Heart right ventricle (tissue), 16 donors: ENCODE results near the gene PXN. TPM values are rescaled to one million over a fixed set of nuclear protein-coding genes. Genes with fewer than 3 reads are reported as not detected.

ENCODE experiments used
- ATAC-seq, 8 donors: fragments of 200-7000 bp; cut with Tn5 transposase; one replicate each; pipeline ENCODE4 v1.9.1; 2020; ENCODE audit warnings: mild to moderate bottlenecking in 8 of 8, moderate library complexity in 8 of 8, moderate number of reproducible peaks in 1 of 8
- DNase-seq, 2 donors: peaks; one replicate each; pipeline ENCODE4 v3.0.0-alpha.2; 2020
- H3K27ac ChIP-seq, 10 donors: fragments of 200-600 bp; sonication (generic) in 2 of 10; one replicate each; pipeline versions ENCODE4 v1.5.0 to v1.8.0; 2020 to 2022; ENCODE audit warnings: mild to moderate bottlenecking in 3 of 10
- H3K27me3 ChIP-seq, 7 donors: fragments of 200-600 bp; one replicate each; pipeline ENCODE4 v1.8.0; 2021 to 2022; ENCODE audit warnings: mild to moderate bottlenecking in 2 of 7
- H3K36me3 ChIP-seq, 9 donors: fragments of 200-600 bp; sonication (generic) in 1 of 9; one replicate each; pipeline versions ENCODE4 v1.5.0 to v1.8.0; 2020 to 2022; ENCODE audit warnings: mild to moderate bottlenecking in 2 of 9
- H3K4me1 ChIP-seq, 9 donors: fragments of 200-600 bp; sonication (generic) in 1 of 9; one replicate each; pipeline versions ENCODE4 v1.5.0 to v1.8.0; 2020 to 2022; ENCODE audit warnings: mild to moderate bottlenecking in 4 of 9
- H3K4me3 ChIP-seq, 10 donors: fragments of 200-600 bp; sonication (generic) in 2 of 10; one replicate each; pipeline versions ENCODE4 v1.5.0 to v1.8.0; 2020 to 2022; ENCODE audit warnings: mild to moderate bottlenecking in 7 of 10, moderate library complexity in 2 of 10
- H3K9me3 ChIP-seq, 11 donors: fragments of 200-600 bp in 10 of 11; sonication (generic) in 2 of 11; one replicate each; pipeline versions ENCODE4 v1.5.0 to v1.8.0; 2013 to 2022; ENCODE audit warnings: mild to moderate bottlenecking in 2 of 11, control low read depth in 1 of 11, moderate library complexity in 1 of 11
- WGBS, 2 donors: extraction: QIAGEN DNeasy Blood & Tissue Kit; methylation state at CpG; one replicate each; pipeline ENCODE4 v1.1.7; 2013; ENCODE audit warnings: inconsistent platforms in 1 of 2; 5-methylcytosine and 5-hydroxymethylcytosine counted together
- intact Hi-C, 10 donors: fragments of 100-400 bp; cut with DNase I; formaldehyde crosslinking; loops; one replicate each; pipeline versions ENCODE4 v1.11.1 to v1.14.2; 2022
- polyA plus RNA-seq, 2 donors: library from polyadenylated mRNA; stranded (reverse); fragments of 200-250 nt; gene quantifications; one replicate each; pipeline ENCODE4 v1.2.3, GENCODE V29; 2013
- total RNA-seq, 10 donors: library from RNA; stranded (reverse); fragmentation: NEBNext Ultra II Directional in 3 of 10; extraction: Animal tissue kit (Norgen Biotek cat#: 25700) in 3 of 10; gene quantifications; one replicate each; pipeline versions ENCODE4 v1.2.1 to v1.2.4, GENCODE V29; 2021 to 2023
- TF ChIP-seq, protein P1 (sequence below), 9 donors: fragments of 200-600 bp; sonication (generic) in 2 of 9; IDR thresholded peaks; one replicate each; pipeline versions ENCODE4 v1.5.0 to v1.8.0; 2021 to 2022; ENCODE audit warnings: antibody characterized with exemption in 9 of 9, mild to moderate bottlenecking in 5 of 9, moderate library complexity in 1 of 9
- donor health status: Arrhythmogenic right ventricular cardiomyopathy.
- donor health status: ischemic (EF 13 %, LVEDD 7.1; RV severe dilation, severe dysfunction).
- donor health status: healthy with polysubstance abuse.
- donor health status: DM: no; HTN: yes; CAD: no.
- donor health status: DM: no; HTN: no; CAD: no.
- donor health status: ischemic (EF 25% LVEDD 6.9; RV normal size, moderate dysfunction).
- donor health status: ischemic (EF 25% LVEDD 5.7; RV mildly dilated, moderate dysfunction).
- donor health status: healthy.
- donor health status: DM: yes; HTN: yes; CAD: no.
- donor health status: Ischemic cardiomyopathy.
- donor health status: ischemic (EF 35%, LVEDD 5.7; RV mildly dilated, moderate dysfunction).
- donor health status: nonischemic (EF 11% LVEDD 7.7; RV severe dilation, severe dysfunction).
- donor health status: DM: yes; HTN: yes; CAD: no.
- donor health status: PGD.
- donor health status: ischemic (EF 29% LVEDD 5.4; RV normal size, mild dysfunction).
- donor health status: nonischemic (EF 23%, LVEDD 6.1; RV moderate dilation, normal function).

PXN gene
- total and polyA plus RNA-seq, 12 donors = 41.2 to 123 (median 63.3) TPM

DNA sequence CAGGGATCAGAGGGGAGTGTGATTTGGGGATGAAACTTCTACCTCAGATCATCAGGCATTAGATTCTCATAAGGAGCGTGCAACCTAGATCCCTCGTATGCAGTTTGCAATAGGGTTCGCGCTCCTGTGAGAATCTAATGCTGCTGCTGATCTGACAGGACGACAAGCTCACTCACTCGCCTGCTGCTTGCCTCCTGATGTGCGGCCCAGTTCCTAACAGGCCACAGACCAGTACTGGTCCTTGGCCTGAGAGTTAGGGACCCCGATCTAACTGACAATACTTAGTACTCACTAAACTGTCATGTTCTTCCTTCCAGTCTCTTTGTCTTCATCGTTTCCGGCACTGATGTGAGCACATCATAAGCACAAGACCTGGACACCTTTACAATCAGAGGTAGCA, 59.3 kb downstream of the PXN start:
- no peak overlapping the region for H3K4me3 ChIP-seq
- 94% methylated on average over 10 of the region's 10 CpGs for WGBS, 2 donors
- H3K9me3 ChIP-seq = no peaks in the 10 kb centered on the region
- H3K27ac ChIP-seq = no peak overlapping the region
- TF ChIP-seq, protein P1, sequence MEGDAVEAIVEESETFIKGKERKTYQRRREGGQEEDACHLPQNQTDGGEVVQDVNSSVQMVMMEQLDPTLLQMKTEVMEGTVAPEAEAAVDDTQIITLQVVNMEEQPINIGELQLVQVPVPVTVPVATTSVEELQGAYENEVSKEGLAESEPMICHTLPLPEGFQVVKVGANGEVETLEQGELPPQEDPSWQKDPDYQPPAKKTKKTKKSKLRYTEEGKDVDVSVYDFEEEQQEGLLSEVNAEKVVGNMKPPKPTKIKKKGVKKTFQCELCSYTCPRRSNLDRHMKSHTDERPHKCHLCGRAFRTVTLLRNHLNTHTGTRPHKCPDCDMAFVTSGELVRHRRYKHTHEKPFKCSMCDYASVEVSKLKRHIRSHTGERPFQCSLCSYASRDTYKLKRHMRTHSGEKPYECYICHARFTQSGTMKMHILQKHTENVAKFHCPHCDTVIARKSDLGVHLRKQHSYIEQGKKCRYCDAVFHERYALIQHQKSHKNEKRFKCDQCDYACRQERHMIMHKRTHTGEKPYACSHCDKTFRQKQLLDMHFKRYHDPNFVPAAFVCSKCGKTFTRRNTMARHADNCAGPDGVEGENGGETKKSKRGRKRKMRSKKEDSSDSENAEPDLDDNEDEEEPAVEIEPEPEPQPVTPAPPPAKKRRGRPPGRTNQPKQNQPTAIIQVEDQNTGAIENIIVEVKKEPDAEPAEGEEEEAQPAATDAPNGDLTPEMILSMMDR (IDR thresholded peaks at IDR 0.05) = no peak
- ATAC-seq (no peak), DNase-seq (no peak)
- peaks cover 0 to 38% (median 11%) of the 10 kb centered on the region in 9 donors for H3K36me3 ChIP-seq
- peaks cover 0 to 6% (median 3%) of the 10 kb centered on the region in 9 donors for H3K4me1 ChIP-seq
- intact Hi-C loops = no loop called here
- H3K27me3 ChIP-seq = no peaks in the 10 kb centered on the region

DNA sequence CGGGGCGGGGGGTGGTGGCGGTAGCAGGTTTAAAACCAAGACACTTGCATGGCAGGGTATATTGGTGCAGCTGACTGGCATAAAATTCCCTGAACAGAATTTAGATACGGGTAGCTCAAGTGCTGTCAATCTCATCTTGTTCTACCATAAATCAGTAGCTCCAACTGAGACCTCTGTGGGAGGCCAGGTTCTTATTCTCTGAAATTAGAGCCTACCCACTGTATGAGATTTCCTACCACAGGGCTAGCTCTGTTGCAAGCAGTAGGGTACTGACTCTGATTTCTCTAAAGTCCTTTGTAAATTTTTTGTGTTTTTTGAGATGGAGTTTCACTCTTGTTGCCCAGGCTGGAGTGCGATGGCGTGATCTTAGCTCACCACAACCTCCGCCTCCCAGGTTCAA, 61.4 kb downstream of the PXN start:
- H3K27ac ChIP-seq = no peak overlapping the region
- 93 to 94% methylated on average over 7 of the region's 7 CpGs for WGBS, 2 donors
- no peak overlapping the region for H3K4me3 ChIP-seq
- no peak for ATAC-seq
- intact Hi-C loops = no loop called here
- TF ChIP-seq, protein P1 (IDR thresholded peaks at IDR 0.05) = no peak
- no peaks in the 10 kb centered on the region for H3K27me3 ChIP-seq
- H3K4me1 ChIP-seq = peaks cover 0 to 19% (median 17%) of the 10 kb centered on the region in 9 donors
- no peak for DNase-seq
- H3K9me3 ChIP-seq = no peaks in the 10 kb centered on the region
- H3K36me3 ChIP-seq = peaks cover 0 to 21% (median 4%) of the 10 kb centered on the region in 9 donors

DNA sequence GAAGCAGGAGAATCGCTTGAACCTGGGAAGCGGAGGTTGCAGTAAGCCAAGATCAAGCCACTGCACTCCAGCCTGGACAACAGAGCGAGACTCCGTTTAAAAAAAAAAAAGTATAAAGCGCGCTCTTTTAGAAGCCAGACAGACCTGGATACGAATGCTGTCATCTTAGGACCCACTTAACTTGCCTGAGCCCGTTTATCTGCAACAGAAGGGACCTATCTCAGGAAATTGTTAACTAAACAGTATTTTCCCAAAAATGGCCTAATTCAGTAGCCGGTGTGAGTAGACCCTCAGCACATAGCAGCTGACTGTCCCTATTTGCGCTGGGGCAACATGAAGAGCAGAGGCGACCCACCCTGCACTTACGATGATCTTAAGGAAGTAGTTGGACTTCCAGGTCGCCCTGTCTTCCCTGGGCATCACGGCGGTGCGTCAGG, 65.1 kb downstream of the PXN start:
- TF ChIP-seq, protein P1 (IDR thresholded peaks at IDR 0.05) = no peak
- Histone ChIP-seq H3K27me3 (no peaks in the 10 kb centered on the region), H3K4me1 (peaks cover 0 to 53% (median 23%) of the 10 kb centered on the region in 9 donors), H3K36me3 (peaks cover 0 to 43% (median 28%) of the 10 kb centered on the region in 9 donors), H3K9me3 (no peaks in the 10 kb centered on the region), H3K27ac (peak overlapping the region in 9 of 10 donors; percentile 77 to 92 (median 84)), H3K4me3 (peak overlapping the region; percentile 74 to 98 (median 90))
- DNase-seq (no peak), ATAC-seq (no peak)
- intact Hi-C loops = loop anchor here in 2 of 10 donors (2.0 kb wide), 1 partner anchor 64 kb away; the partner anchor contains the start of gene PXN (in 2 of the 2)
- 5% methylated on average over 16 of the region's 16 CpGs for WGBS, 2 donors

DNA sequence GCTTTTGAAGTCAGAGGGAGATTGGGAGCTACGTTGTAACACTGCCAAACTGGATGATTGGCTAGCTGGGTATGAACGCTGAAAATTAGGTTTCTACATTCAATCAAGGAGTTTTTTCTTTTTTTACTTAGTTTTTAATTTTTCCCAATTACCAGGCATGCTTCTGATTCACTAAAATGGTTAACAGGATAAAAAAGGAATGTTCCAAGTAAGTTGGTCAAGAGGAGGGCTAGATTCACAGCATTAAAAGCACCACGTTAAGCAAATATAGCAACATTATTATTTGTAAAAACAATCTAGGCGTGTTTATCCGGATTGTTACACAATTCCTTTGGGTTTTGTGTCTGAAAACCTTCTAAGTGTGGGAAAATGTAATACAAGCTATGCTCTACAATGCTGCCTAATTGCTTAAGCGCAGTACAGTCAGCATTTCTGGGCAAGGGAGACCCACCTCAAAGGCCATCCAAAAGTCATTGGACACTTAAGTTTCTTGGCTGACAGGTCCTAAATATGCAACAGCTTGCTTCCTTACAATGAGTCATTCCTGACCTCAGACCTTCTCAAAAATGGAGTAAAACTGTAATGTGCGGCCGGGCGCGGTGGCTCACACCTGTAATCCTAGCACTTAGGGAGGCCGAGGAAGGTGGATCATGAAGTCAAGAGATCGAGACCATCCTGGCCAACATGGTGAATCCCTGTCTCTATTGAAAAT, 65.8 kb downstream of the PXN start:
- Histone ChIP-seq H3K27ac (peak overlapping the region in 9 of 10 donors; percentile 77 to 92 (median 84)), H3K9me3 (no peaks in the 10 kb centered on the region), H3K36me3 (peaks cover 0 to 43% (median 28%) of the 10 kb centered on the region in 9 donors), H3K4me1 (peaks cover 3 to 60% (median 28%) of the 10 kb centered on the region in 9 donors), H3K4me3 (peak overlapping the region; percentile 74 to 98 (median 90)), H3K27me3 (no peaks in the 10 kb centered on the region)
- TF ChIP-seq, protein P1 (IDR thresholded peaks at IDR 0.05) = no peak
- 24 to 28% methylated on average over 12 of the region's 12 CpGs for WGBS, 2 donors
- DNase-seq (no peak), ATAC-seq (peak in 2 of 8 donors; percentile 20 to 53)
- intact Hi-C loops = loop anchor here in 2 of 10 donors (2.0 kb wide), 1 partner anchor 65 kb away; the partner anchor contains the start of gene PXN (in 2 of the 2)
